Measurements from ENCODE around the gene WDFY2. TPM values are rescaled to one million over a fixed set of nuclear protein-coding genes. Genes with fewer than 3 reads are reported as not detected.

WDFY2 gene
- total RNA-seq, 1 donor from 2014 or later, result 16.2 TPM

DNA sequence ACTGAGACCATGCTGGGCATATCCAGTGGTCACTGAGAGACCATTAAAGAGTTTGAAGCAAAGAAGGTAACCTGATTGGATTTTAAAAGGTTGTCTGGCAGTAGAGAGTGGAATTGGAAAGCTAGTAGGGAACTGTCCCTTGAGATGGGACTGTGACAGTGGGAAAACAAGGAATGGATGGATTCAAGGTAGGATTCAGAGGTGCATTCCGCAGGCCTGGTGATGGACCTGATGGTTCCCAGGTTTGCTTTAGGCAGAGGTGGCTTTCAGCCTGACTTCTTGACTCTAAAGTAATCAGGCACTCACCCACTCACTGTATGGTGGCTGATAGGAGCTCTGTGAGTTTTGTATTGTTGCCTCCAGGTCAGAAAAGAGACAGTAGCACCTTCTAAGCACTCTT lies 146.7 kb downstream of the WDFY2 start:
- Histone ChIP-seq H3K4me2 (ENCODE audit: low read length) (peak overlapping the region; percentile 81), H3K36me3 (ENCODE audit: insufficient read depth, low read length) (peaks cover 7% of the 10 kb centered on the region), H3K4me3 (ENCODE audit: insufficient read depth, low read depth, low read length) (no peak overlapping the region), H3K9ac (ENCODE audit: low read length) (peak overlapping the region; percentile 77), H4K20me1 (ENCODE audit: insufficient read depth, low read length) (no peaks in the 10 kb centered on the region), H3K27ac (ENCODE audit: low read depth, low read length) (peak overlapping the region; percentile 98), H3K79me2 (ENCODE audit: insufficient read depth, low read length) (peaks cover 2% of the 10 kb centered on the region), H3K4me1 (ENCODE audit: insufficient read depth, low read length) (peaks cover 62% of the 10 kb centered on the region), H3K9me3 (ENCODE audit: insufficient read depth, low read depth, low read length) (no peaks in the 10 kb centered on the region), H2AFZ (ENCODE audit: low read depth, low read length) (no peak overlapping the region), H3K27me3 (ENCODE audit: insufficient read depth, low read length) (no peaks in the 10 kb centered on the region)
- H3K27ac Mint-ChIP-seq (ENCODE audit: unreplicated experiment), result no peak overlapping the region
- H3K4me3 Mint-ChIP-seq (ENCODE audit: unreplicated experiment), result no peak overlapping the region
- H3K27me3 Mint-ChIP-seq (ENCODE audit: low read depth, unreplicated experiment), result no peaks in the 10 kb centered on the region
- no peaks in the 10 kb centered on the region for H3K9me3 Mint-ChIP-seq (ENCODE audit: unreplicated experiment)
- peaks cover 33% of the 10 kb centered on the region for H3K4me1 Mint-ChIP-seq (ENCODE audit: low read depth, unreplicated experiment)
- no peak for DNase-seq (ENCODE audit: low read depth)
- peaks cover 10% of the 10 kb centered on the region for H3K36me3 Mint-ChIP-seq (ENCODE audit: low read depth, unreplicated experiment)
- no peak for FAIRE-seq
- no peak for TF ChIP-seq EZH2 (IDR thresholded peaks at IDR 0.05; ENCODE audit: insufficient read depth, low read length)
- TF ChIP-seq, protein P1, sequence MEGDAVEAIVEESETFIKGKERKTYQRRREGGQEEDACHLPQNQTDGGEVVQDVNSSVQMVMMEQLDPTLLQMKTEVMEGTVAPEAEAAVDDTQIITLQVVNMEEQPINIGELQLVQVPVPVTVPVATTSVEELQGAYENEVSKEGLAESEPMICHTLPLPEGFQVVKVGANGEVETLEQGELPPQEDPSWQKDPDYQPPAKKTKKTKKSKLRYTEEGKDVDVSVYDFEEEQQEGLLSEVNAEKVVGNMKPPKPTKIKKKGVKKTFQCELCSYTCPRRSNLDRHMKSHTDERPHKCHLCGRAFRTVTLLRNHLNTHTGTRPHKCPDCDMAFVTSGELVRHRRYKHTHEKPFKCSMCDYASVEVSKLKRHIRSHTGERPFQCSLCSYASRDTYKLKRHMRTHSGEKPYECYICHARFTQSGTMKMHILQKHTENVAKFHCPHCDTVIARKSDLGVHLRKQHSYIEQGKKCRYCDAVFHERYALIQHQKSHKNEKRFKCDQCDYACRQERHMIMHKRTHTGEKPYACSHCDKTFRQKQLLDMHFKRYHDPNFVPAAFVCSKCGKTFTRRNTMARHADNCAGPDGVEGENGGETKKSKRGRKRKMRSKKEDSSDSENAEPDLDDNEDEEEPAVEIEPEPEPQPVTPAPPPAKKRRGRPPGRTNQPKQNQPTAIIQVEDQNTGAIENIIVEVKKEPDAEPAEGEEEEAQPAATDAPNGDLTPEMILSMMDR (IDR thresholded peaks at IDR 0.05; ENCODE audit: insufficient read depth, low read depth, low read length), result no peak

GRCh38 chr13:51731759-51732158 lies 147.5 kb downstream of the WDFY2 start:
- no peaks in the 10 kb centered on the region for H3K9me3 ChIP-seq (ENCODE audit: insufficient read depth, low read depth, low read length)
- peak overlapping the region; percentile 10 for H3K27ac ChIP-seq (ENCODE audit: low read depth, low read length)
- DNase-seq (ENCODE audit: low read depth) (no peak), FAIRE-seq (peak; percentile 93)
- peaks cover 10% of the 10 kb centered on the region for H3K36me3 Mint-ChIP-seq (ENCODE audit: low read depth, unreplicated experiment)
- H3K4me3 ChIP-seq (ENCODE audit: insufficient read depth, low read depth, low read length), result no peak overlapping the region
- H3K36me3 ChIP-seq (ENCODE audit: insufficient read depth, low read length), result peaks cover 7% of the 10 kb centered on the region
- no peaks in the 10 kb centered on the region for H3K27me3 ChIP-seq (ENCODE audit: insufficient read depth, low read length)
- no peak for TF ChIP-seq EZH2 (IDR thresholded peaks at IDR 0.05; ENCODE audit: insufficient read depth, low read length)
- TF ChIP-seq, protein P1 (IDR thresholded peaks at IDR 0.05; ENCODE audit: insufficient read depth, low read depth, low read length), result peak; percentile 33
- peaks cover 2% of the 10 kb centered on the region for H3K79me2 ChIP-seq (ENCODE audit: insufficient read depth, low read length)
- H3K4me2 ChIP-seq (ENCODE audit: low read length), result no peak overlapping the region
- H2AFZ ChIP-seq (ENCODE audit: low read depth, low read length), result no peak overlapping the region
- no peak overlapping the region for H3K27ac Mint-ChIP-seq (ENCODE audit: unreplicated experiment)
- H4K20me1 ChIP-seq (ENCODE audit: insufficient read depth, low read length), result no peaks in the 10 kb centered on the region
- no peaks in the 10 kb centered on the region for H3K9me3 Mint-ChIP-seq (ENCODE audit: unreplicated experiment)
- no peaks in the 10 kb centered on the region for H3K27me3 Mint-ChIP-seq (ENCODE audit: low read depth, unreplicated experiment)
- H3K4me1 ChIP-seq (ENCODE audit: insufficient read depth, low read length), result peaks cover 54% of the 10 kb centered on the region
- peaks cover 37% of the 10 kb centered on the region for H3K4me1 Mint-ChIP-seq (ENCODE audit: low read depth, unreplicated experiment)
- H3K9ac ChIP-seq (ENCODE audit: low read length), result peak overlapping the region; percentile 21
- peak overlapping the region; percentile 24 for H3K4me3 Mint-ChIP-seq (ENCODE audit: unreplicated experiment)

DNA sequence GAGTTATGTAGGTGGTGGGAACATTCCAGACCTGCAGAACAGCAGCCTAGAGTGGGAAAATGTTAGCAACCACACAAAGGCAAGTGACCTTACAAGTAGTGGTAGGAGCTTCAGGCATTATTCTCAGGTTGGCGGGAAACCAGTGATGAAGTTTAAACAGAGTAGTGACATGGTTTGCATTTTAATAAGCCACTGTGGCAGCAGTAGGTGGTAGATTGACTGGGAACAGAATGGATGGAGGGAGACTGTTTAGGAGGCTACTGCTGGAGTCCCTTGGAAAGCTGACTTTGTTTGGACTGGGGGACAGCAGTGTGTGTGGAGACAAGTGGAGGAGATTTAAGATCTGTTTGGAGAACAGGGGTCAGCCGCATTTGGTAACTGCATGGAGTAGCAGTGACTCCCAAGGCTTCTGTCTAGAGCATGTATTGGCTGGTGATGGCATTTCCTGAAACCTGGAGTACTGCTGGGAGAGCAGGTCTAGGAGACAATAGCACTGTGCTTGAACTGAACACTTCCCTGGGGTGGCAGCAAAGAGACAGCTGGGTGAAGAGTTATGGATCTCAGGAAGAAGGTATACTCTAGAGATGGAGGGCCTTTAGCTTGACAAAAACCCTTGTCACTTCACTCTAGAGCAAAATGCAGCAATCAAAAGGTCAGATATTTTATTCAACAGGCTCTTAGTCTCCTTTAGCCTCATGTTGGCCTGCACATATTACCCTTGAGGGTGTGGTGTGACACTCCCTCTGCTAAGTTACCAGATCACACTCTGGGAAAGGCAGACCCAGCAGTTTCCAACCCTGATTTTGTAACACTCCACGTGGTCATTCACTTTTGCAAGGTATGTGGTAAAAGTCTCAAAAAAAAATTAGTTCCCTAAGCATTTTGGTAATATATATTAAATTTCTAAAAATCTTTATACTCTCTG lies 149.4 kb downstream of the WDFY2 start:
- Mint-ChIP-seq H3K4me1 (ENCODE audit: low read depth, unreplicated experiment) (peaks cover 41% of the 10 kb centered on the region), H3K27me3 (ENCODE audit: low read depth, unreplicated experiment) (no peaks in the 10 kb centered on the region), H3K4me3 (ENCODE audit: unreplicated experiment) (no peak overlapping the region), H3K36me3 (ENCODE audit: low read depth, unreplicated experiment) (peaks cover 5% of the 10 kb centered on the region), H3K27ac (ENCODE audit: unreplicated experiment) (peak overlapping the region; percentile 73), H3K9me3 (ENCODE audit: unreplicated experiment) (no peaks in the 10 kb centered on the region)
- no peak for FAIRE-seq
- no peak overlapping the region for H3K4me3 ChIP-seq (ENCODE audit: insufficient read depth, low read depth, low read length)
- peak overlapping the region; percentile 15 for H3K27ac ChIP-seq (ENCODE audit: low read depth, low read length)
- H3K79me2 ChIP-seq (ENCODE audit: insufficient read depth, low read length), result peaks cover 2% of the 10 kb centered on the region
- no peaks in the 10 kb centered on the region for H3K9me3 ChIP-seq (ENCODE audit: insufficient read depth, low read depth, low read length)
- no peaks in the 10 kb centered on the region for H4K20me1 ChIP-seq (ENCODE audit: insufficient read depth, low read length)
- no peak for TF ChIP-seq EZH2 (IDR thresholded peaks at IDR 0.05; ENCODE audit: insufficient read depth, low read length)
- TF ChIP-seq, protein P1 (IDR thresholded peaks at IDR 0.05; ENCODE audit: insufficient read depth, low read depth, low read length), result no peak
- no peak overlapping the region for H2AFZ ChIP-seq (ENCODE audit: low read depth, low read length)
- H3K36me3 ChIP-seq (ENCODE audit: insufficient read depth, low read length), result no peaks in the 10 kb centered on the region
- peaks cover 48% of the 10 kb centered on the region for H3K4me1 ChIP-seq (ENCODE audit: insufficient read depth, low read length)
- no peak for DNase-seq (ENCODE audit: low read depth)
- H3K27me3 ChIP-seq (ENCODE audit: insufficient read depth, low read length), result no peaks in the 10 kb centered on the region
- H3K4me2 ChIP-seq (ENCODE audit: low read length), result no peak overlapping the region
- H3K9ac ChIP-seq (ENCODE audit: low read length), result no peak overlapping the region
